RWPE1 (cell line): Measurements from ENCODE around the gene NRIP1.

ENCODE experiments used
- CTCF ChIA-PET: fragments of 350-600 bp; sonication (Branson Sonifier 250); formaldehyde crosslinking; extraction: SDS; loops from one replicate; lab custom pipeline; 2021; lab: Yijun Ruan, JAX
- POLR2A ChIA-PET: fragments of 400-600 bp; formaldehyde crosslinking; extraction: SDS; loops from one replicate; lab custom pipeline; 2020; ENCODE audit warnings: antibody characterized with exemption; ENCODE audit not compliant: low non-redundant PET; lab: Yijun Ruan, JAX
- DNase-seq: peaks from one replicate; pipeline ENCODE4 v3.0.0; 2012; ENCODE audit warnings: low spot score
- H3K27ac ChIP-seq: fragments of 450-650 bp; 2 replicates; pipeline ENCODE4 v1.5.1; 2017
- CTCF ChIP-seq: fragments of 450-650 bp; conservative IDR thresholded peaks from 2 replicates; pipeline ENCODE4 v1.5.1; 2017; ENCODE audit warnings: low read depth, mild to moderate bottlenecking

NRIP1 gene

DNA sequence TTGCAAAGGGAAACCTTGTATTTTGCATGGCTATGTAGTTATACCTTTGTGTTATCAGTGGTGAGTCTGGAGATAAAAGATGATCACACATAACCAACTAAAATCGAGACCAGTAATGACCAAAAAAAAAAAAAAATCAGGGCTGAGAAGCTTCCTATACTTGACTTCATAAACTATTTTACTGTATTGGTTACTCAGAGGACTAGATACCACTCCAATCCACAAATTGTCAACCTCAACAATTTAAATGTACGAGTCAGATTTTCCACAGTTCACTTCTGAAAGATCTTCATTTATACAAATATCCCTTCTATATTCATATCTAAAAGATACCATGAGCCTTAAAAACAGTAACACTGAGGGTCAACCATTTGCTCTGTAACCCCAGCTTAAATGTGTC lies 71.7 kb downstream of the NRIP1 start:
- DNase-seq: no peak
- H3K27ac ChIP-seq: no peak overlapping the region
- POLR2A ChIA-PET: no interaction called here
- no peak for TF ChIP-seq CTCF
- CTCF ChIA-PET: interaction anchor here (0.6 kb wide), 1 partner anchor 11 kb away, joined by 4 read pairs; no protein-coding TSS in a partner anchor

DNA sequence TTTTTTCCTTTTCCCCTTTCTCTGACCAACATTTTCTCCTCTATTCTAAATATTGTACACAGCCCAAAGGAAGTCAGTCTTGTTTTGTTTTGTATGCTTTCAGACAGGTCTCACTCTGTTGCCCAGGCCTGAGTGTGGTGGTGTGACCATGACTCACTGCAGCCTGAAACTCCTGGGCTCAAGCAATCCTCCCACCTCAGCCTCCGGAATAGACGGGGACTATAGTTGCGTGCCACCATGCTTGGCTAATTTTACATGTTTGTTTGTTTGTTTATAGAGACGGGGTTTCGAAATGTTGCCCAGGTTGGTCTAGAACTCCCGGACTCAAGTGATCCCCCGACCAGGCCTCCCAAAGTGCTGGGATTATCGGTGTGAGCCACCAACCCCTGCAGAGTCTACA lies 72.8 kb downstream of the NRIP1 start:
- DNase-seq: no peak
- no peak overlapping the region for H3K27ac ChIP-seq
- POLR2A ChIA-PET: no interaction called here
- no peak for TF ChIP-seq CTCF
- CTCF ChIA-PET: no interaction called here

GRCh38 chr21:14989359-14989758 lies 75.4 kb downstream of the NRIP1 start:
- DNase-seq: no peak
- POLR2A ChIA-PET: no interaction called here
- TF ChIP-seq CTCF: no peak
- CTCF ChIA-PET: no interaction called here
- no peak overlapping the region for H3K27ac ChIP-seq

DNA sequence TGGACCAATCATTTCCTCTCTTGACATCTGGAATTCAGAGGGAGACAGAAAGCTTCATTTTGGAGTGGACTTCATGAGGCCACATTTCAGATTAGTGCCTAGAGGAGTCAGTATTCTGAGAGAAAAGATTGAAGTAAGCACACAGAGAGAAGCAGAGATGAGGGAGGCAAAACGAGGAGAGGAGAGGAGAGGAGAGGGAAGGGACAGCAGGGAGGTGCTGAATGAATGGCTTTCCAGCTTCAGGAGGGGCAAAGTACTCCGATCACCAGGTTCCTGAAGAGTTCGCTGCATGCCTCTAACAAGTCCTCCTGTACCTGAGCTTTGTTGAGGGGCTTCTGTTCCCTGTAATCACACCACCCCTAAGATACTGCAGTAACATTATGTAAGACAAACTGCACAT lies 76.0 kb downstream of the NRIP1 start:
- ChIA-PET POLR2A (no interaction called here), CTCF (no interaction called here)
- DNase-seq: no peak
- H3K27ac ChIP-seq: no peak overlapping the region
- no peak for TF ChIP-seq CTCF

DNA sequence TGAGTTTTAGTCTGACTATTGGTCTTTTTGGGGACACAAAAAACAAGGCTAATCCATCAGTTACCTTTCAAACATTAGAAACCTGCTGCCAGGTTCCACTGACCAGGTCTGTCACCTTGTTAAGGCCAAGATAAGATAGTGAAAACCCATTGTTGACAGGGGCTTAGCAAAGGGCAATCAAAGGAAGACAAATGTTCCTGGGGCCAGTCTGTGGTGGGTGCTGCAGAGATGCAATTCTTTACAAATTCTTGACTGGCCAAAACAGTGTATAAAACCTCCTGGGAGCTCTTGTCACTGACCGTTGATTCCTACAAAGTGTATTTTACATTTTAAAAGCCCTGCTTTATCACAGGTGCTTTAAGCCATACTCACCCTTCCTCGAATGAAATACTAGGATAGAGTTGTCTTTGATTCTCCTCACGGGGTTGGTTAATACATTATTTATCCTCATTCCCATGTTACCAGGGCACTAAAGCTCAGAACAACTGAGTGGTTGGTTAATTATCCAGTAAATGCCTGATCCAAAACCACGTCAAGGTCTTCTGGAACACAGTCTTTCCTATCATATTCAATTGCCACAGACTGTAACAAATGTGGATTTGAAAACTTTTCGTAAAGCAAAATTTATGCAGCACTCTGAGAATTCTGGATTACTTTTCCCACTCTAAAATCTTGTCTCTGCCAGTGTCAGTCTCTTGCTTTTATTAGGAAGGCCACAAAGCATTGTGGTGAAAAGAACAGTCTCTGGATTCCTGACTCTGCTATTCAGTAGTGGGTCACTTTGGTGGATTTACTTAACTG lies 77.2 kb downstream of the NRIP1 start:
- TF ChIP-seq CTCF: no peak
- ChIA-PET POLR2A (no interaction called here), CTCF (no interaction called here)
- DNase-seq: no peak
- H3K27ac ChIP-seq: no peak overlapping the region

DNA sequence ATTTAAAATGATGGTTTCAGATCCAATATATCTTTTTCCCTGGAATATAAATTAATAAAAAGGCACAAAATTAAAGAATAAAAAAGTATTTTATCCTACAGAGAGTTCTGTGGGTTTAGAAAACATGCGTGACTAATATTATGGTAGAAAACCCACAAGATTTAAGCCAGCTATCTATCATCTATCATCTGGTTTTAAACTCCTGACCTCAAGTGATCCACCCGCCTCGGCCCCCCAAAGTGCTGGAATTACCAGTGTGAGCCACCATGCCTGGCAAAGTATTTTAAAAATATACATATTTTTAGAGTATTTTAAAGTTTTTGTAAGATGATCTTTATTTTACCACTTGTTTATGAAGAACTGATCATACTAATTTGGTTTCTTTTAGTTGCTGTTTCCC lies 79.5 kb downstream of the NRIP1 start:
- ChIA-PET CTCF (no interaction called here), POLR2A (no interaction called here)
- TF ChIP-seq CTCF: no peak
- no peak for DNase-seq
- H3K27ac ChIP-seq: no peak overlapping the region
